CD1c-positive myeloid dendritic cell (primary cell): Measurements from ENCODE around the gene EXOC1.

Experiments
- DNase-seq: peaks from one replicate; pipeline ENCODE4 v3.0.0-alpha.2; 2016; ENCODE audit errors: extremely low spot score

EXOC1 gene

DNA sequence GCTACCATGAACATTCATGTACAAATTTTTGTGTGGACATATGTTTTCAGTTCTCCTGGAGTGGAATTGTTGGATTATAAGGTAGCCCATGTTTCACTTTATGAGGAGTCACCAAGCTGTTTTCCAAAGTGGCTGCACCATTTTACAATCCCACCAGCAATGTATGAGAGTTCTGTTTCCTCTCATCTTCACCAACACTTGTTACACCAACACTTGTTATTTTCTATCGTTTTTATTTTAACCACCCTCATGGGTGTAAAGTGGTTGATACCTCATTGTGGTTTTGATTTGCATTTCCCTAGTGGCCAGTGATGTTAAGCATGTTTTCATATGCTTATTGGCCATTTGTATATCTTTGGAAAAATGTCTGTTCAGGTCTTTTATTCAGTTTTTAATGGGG, 4.1 kb downstream of the EXOC1 start:
- no peak for DNase-seq

DNA sequence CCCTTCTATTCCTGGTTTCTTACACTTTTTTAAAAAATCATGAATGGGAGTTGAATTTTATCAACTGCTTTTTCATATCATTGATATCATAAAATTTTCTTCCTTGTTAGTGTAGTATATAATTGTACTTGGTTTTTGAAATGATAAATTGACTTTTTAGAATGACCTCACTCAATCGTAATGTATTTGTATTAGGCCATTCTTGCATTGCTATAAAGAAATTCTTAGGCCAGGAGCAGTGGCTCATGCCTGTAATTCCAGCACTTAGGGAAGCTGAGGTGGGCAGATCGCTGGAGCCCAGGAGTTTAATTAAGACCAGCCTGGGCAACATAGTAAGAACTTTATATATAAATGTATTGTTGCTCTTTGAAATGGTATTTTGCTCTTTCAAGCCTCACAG, 6.3 kb downstream of the EXOC1 start:
- no peak for DNase-seq

DNA sequence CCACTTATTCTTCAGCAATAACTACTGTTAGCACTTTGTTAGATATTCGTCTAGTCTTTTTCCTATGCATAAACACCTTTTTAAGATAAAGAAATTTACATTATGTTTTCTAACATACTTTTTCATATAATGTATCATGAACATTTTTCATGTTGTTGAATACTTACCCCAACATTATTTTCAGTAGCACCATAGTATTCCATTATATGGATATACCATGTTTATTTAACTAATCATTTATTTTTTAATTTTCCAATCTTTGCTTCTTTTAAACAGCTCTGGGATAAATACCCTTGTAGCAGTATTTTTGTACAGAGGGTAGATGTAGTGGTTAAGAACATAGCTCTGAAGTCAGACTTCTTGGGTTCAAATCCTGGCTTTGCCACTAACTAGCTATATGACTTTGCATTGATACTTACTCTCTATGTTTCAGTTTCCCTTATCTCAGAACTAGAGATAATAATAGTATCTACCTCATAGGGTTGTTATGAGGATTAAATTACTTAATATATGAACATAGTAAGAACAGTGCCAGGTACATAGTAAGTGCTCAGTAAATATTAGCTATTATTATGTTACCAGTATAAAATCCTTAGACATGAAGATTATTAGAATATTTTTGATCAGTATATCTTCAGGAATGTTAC, 11.3 kb downstream of the EXOC1 start:
- DNase-seq, result no peak

DNA sequence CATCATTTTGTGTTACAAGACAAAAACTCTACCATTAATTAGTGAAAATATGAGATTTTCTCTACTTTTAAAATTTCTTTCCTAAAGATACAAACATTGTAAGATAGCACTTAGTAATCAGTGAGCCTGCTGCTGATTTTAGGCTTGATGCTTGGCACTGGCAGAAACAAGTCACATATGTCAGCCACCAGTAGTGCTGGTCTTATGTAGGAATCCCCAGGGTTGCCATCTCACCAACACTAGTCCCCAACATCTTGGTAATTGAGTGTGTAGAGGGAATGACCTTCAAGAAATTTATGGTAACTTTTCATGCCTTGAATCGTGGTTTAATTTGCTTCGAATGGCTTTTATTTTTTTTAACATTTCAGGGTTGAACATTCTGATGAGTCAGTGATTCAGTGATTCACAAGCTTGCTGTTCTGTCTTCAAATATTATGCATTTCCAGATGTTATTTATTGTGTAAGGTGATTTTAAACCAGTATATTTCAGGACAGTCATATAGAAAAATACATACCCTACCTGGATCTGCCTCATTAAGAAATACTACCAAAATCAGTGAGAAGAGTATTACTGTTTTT, 11.9 kb downstream of the EXOC1 start:
- DNase-seq, result no peak

DNA sequence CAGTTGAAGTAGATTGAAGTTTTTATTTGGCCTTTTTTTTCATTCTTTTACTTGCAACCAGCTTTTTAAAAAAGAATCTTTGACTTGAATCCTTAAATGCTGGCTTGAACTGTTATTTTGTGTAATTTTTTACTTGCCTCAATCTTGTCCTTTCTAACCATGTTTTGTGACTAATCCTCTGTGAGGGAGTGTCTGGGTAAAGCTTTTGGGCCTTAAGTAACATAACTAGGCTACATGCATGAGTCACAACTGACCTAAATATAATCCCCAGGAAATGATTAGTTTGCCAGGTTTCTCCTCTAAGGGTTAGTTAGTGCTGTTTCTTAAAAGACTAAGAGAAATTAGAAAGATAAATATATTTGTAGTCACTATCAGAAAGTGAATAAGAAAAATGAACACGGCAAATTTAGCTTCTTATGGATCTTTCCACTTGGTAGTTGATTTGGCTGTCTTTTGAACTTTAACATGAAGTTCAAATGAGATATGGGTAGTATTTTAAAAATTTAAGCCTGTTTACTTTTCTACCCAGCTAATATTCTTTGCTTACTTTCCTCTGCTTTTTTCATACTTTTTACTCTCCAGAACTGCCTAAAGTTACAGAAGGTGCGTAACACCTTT, 13.0 kb downstream of the EXOC1 start:
- peak; percentile 42 for DNase-seq

DNA sequence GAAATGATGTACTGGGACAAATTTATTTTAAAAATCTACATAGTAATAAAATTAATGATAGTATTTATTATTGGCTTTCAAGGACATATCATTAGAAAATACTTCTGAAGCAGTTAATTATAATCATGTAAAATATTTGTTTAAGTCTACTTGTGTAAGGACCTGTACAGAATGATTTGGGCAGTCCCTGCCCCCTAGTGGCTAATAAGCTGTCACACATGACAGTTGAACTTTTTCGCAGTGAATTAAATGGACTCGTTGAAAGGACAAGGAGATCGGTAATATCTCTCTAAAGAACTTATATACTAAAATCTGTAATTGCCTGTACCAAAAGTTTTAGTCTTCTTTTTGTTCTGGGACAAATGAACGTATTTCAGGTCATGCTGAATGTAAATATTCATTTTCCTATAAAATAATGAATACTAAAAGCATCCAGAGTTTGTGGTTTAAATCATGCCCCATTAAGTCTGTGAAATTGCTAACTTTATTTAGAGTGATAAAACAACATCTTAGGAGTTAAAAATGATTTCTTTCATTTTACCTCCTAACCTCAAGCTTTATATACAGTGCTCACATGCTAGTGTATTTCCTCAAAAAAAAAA, 13.6 kb downstream of the EXOC1 start:
- DNase-seq, result peak; percentile 74

DNA sequence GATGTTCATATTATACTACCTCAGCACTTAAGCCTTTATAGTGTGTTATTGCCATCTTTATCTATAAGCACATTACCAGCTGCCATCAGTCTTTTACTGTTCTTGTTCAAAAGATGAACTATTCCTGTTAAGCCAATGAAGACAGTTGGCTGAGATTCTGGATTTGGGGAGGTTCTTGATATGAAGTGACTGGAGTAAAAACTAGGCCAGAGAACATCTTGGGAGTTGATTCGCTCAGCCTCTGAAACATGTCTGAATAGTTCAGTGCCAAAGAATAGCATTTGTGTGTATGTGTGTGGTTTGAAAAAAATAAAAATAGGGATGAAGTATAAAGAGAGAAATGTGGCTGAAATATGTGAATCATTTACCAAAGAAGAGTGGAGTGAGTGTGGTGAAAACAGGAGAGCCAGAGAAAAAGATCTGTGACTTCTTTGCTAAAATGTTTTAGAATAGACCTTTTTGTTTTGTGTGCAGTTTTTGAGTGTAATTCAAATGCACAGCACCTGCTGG, 15.2 kb downstream of the EXOC1 start:
- no peak for DNase-seq

DNA sequence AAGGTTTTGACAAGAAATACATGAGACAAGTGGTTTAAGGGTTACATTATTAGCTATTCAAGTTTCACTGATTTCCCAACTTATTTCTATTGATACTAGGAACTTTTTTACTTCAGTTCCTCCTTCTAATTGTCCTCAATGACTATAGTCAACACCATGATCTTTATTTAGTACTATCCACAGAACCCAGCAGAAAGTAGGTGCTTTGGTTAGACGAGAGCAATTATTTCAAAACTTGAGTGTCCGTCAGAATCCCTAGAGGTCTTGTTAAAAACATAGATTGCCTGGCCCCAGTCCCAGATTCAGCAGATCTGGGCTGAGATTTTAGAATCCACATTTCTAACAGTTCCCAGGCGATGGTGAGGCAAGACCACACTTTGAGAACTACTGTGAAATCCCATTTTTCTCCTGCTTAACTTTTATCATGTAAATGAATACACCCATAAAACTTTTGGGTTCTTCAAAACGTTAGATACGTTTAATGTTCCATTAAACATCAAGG, 17.9 kb downstream of the EXOC1 start:
- DNase-seq, result no peak

DNA sequence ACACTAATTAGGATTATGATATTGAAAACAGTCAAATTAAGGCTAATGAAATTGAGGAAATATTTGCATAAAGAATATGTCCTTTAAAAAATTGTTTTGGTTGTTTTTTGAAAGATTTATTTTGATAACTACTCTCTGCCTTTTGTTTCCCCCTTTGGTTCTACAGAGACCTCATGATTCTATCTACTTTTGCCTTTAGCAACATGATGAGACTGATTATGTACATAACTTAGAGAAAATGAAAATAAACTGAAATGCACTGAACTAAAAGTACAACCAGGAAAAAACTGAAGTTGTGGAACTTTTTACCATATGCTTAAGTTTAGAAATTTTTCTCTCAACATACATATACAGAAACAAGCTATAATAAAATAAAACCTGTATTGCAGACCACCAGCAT, 21.4 kb downstream of the EXOC1 start:
- no peak for DNase-seq

DNA sequence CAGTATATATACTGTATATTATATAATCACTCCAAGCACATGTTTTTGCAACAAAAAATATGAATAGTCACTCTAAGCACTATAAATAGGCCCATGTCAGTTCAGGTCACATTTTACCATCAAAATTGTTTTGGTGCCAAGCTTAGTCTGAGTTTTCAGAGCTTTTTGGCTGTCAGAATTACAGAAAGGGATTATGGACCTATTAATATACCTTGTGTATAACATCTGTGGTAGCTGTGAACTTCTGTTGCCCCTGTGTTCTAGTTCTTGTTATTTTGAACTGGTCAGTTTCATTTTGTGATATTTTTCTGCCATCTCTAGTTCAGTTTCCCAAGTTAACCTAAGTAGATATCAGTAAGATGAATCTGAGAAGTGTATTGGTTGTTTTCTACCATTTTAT, 22.9 kb downstream of the EXOC1 start:
- DNase-seq, result no peak

DNA sequence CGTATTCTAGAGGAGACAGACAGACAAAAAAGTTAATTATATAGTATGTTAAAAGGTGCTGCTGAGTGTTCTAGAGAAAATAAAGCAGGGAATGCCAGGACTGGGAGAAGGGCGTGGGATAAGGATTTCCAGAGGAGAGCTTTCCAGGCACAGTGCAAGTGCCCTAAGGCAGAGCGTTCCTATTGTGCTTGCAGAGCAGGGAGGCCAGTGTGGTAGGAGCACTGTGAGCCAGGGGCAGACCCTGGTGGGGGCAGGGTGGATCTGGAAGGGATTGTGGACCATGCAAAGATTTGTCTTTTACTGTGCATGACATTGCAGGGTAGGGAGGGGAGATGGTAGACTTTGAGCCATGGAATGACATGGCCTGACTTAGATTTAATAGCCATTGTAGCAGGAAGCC, 25.8 kb downstream of the EXOC1 start:
- DNase-seq, result no peak

DNA sequence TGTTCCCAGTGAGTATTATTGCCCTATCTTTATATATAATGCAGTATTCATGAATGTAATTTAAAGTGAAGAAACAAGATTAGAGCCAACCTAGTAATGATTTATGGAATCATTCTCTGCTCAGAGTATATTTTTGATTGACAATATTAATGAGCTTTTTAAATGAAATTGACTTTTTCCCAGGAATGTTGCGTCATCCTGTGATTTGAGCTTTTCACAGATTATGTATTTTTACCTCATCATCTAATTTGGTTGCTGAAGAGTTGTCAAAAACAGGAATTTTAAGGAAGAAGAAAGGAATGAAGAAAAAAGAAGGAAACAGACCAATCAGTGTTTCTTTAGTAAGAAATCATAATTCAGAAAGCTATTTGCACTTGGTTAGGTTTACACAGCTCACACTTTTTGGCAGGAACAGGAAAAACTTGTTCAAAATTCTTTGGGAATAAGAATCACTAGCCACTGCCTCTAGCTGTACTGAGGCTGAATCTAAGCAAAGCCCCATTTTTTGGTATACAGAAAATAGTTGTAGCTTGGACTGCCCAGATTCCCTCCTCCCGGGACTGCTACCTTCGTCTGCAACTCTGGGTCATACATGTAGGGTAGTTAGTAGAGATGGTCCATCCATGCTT, 27.3 kb downstream of the EXOC1 start:
- no peak for DNase-seq

DNA sequence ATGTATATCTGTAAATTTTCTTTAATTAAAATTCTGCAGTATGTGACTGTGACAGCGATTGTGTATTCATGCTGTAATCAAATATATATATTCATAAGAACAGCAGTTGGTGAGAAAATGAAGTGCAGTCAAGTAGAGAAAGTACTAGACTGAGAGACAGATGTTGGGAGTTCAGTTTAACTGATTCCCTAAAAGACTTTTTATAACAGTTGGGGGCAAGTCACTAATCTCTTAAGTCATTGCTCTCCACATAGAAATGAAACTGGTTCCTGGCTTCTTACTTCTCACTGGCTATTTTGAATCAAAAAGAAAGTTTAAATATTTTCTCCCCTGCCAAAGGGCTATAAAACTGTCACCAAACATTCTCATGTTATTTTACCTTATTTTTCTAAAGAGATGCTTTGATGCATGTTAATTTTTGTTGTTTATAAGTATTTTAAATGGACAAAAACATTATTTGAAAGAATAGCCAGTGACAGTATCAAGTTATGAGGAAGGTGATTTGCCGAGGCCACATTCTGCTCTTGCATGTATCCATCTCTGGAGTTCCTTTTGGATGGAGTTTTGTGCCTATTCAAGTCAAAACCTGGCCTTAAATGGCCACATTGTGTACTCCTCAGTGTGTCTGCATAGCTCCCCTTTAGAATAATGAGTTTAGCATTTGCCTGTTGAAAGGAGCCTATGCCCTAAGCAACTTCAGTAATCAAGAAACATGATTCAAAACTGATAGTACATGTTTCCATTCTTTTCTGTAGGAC, 30.8 kb downstream of the EXOC1 start:
- DNase-seq, result no peak

DNA sequence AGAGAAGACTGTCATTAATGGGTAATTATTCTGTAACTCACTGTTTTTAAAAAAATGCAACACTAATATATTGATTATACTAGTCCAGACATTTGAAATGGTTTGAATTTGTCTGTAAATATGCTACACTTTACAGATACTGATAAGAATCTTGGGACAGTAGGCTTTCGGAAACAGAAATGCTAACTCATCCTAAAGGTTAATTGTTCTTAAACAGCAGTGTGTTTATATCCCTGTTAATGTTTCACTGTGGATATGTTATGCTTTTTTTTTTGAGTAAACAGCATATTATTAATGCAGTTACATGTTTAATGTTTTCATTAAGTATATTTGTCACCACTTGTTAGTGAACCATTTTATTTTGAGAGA, 31.4 kb downstream of the EXOC1 start:
- no peak for DNase-seq

DNA sequence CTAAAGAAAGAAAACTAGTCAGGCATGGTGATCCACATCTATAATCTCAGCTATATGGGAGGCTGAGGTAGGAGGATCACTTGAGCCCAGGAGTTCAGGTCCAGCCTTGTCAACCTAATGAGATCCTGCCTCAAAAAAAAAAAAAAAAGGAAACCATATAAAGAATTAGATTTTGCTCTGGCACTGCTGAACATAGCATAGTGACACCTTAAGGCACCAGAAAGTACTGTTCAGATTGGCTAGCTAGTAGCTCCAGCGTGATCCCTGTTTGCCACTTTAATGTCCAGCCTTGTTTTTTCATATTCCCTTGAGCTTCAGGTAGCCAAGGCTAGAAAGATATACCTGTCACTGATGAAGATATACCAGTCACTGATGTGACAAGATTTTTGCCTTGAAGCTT, 34.1 kb downstream of the EXOC1 start:
- DNase-seq, result no peak

DNA sequence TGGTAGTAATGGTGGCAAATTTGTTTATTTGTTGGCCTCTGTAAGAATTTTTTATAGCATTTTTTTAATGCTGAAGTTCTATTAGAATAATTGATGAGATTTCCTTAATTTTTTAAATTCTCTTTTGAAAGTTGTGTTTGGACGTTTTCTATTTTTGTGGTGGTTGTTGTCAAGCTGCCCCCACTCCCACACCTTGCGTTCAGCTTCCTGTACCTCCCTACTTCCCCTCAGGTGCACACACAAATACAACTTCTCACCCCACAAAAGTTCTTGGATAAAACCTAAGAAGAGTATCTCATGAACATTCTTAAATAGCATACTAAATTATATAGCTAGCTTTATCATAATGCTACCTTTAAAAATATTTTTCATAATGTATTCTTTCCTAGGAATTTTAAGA, 38.7 kb downstream of the EXOC1 start:
- DNase-seq, result no peak

DNA sequence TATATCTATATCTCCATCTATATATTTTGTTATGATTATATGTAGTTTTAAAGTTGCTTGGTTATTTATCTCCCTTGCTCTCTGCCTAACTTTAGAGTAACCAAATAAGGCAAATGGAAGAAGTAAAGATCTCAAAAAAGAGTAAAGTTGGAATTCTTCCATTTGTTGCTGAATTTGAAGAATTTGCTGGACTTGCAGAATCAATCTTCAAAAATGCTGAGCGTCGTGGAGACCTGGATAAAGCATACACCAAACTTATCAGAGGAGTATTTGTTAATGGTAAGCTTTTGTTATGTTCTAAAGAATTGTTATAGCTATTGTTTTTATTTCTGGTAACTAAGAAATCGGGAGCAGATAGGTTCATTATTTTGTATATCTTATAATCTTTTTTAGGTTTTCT, 43.2 kb downstream of the EXOC1 start:
- no peak for DNase-seq

DNA sequence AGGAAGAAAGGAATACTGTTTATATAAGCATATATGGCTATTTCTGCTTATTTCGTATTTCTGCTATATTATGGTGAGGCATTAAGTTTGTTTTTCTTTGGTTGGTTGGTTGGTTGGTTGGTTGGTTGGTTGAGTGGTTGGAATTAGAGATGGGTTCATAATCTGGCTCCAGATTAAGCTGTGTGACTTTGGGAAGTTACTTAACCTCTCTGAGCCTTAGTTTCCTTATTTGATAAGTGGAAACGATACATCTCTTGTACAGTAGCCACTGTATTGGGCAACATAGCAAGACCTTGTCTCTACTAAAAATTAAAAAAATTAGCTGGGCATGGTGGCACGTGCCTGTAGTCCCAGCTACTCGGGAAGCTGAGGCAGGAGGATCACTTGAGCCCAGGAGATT, 49.2 kb downstream of the EXOC1 start:
- no peak for DNase-seq

DNA sequence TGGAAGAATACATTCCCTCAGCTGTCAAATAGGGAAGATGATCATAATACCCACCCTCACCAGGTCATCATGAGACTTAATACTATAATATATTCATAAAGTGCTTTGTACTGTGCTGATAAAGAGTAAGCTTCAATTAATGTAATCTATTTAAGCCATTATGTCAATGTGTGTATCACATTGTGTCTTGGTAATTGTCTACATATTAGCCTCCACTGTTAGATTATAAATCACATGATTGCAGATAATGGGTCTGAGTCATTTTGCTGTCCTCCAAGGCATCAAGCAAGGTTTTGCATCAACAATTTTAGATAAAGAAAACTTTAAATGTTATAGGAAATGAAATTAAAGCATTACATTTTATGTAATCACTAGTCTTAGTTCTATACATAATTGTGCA, 50.1 kb downstream of the EXOC1 start:
- no peak for DNase-seq

DNA sequence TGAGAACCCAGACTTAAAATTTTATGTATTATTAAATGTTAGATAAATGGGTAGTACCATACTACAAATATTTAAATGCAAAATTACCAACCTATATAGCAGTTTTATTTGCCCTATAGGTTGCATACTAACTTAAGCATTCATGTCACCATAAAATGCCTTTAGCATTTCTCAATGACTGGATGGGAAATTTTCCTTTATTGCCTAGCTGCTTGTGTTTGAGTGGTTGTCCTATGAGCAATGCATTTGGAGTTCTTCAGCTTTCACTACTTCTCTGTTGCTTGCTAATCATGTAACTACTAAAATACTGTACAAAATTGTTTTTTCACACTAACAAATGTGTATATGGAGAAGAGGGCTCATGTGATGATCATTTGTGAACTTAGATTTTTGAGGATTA, 51.1 kb downstream of the EXOC1 start:
- no peak for DNase-seq

DNA sequence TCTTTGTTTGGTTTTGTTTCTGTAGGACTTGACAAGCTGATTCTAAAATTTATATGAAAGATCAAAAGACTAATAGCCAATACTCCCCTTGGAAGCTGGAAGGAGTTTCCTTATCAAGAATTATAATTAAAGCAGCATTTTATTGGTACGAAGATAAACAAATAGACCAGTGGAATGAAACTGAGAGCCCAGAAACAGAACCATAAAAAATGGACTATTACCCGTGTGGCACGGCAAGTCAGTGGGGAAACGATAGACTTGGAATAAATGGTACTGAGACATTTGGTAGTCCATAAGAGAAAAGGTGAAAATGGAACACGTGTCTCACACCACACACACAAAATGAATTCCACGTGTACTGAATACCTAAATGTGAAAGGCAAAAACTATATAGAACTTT, 52.9 kb downstream of the EXOC1 start:
- DNase-seq, result no peak

DNA sequence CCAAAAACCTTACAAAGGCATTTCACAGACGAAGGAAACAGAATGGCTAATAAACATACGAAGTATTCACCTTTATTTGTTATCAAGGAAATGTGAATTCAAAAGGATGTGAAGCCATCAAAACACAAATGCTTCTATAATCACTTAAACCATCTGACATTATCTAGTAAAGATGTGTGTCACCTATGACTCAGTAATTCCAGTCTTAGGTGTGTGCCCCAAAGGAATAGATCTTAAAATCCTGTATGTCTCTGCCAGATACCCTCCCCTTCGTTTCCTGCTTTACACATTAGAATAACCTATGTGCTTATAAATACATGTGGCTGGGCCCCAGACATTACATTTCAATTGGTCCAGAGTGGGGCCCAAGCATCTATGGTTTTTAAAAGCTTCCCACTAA, 53.5 kb downstream of the EXOC1 start:
- DNase-seq, result no peak
